Natural killer cell (primary cell): Measurements from ENCODE around the gene KRT34. TPM values are rescaled to one million over a fixed set of nuclear protein-coding genes. Genes with fewer than 3 reads are reported as not detected.

Experiments
- ATAC-seq, 3 donors: fragments of 150-1000 bp in 2 of 3; fragments of 200-7000 bp in 1 of 3; cut with Tn5 transposase; 1 replicate in 1 of 3; 2 replicates in 2 of 3; pipeline ENCODE4 v1.10.0; 2021; ENCODE audit warnings: mild to moderate bottlenecking in 2 of 3, moderate library complexity in 2 of 3
- DNase-seq, 2 donors: peaks; one replicate each; pipeline versions ENCODE4 v3.0.0 to v3.0.0-alpha.2; 2013 to 2021; ENCODE audit warnings: mixed read lengths in 1 of 2
- H3K27ac ChIP-seq: one replicate; pipeline ENCODE4 v1.5.1; 2013; ENCODE audit warnings: mild to moderate bottlenecking, low read length
- H3K27me3 ChIP-seq: one replicate; pipeline ENCODE4 v1.6.1; 2013; ENCODE audit warnings: low read length; ENCODE audit not compliant: control insufficient read depth, insufficient read depth
- H3K36me3 ChIP-seq: one replicate; pipeline ENCODE4 v1.6.1; 2013; ENCODE audit warnings: low read length; ENCODE audit not compliant: control insufficient read depth, insufficient read depth
- H3K4me1 ChIP-seq: one replicate; pipeline ENCODE4 v1.6.1; 2013; ENCODE audit warnings: low read length; ENCODE audit not compliant: control insufficient read depth, insufficient read depth
- H3K4me3 ChIP-seq: one replicate; pipeline ENCODE4 v1.5.1; 2013; ENCODE audit warnings: low read length
- H3K9me3 ChIP-seq: one replicate; pipeline ENCODE4 v1.6.1; 2013; ENCODE audit warnings: low read length; ENCODE audit not compliant: control insufficient read depth, insufficient read depth
- H3K27ac Mint-ChIP-seq, 2 donors: one replicate each; pipeline ENCODE4 v1.8.0; 2022; ENCODE audit warnings: mild to moderate bottlenecking in 2 of 2, mixed read lengths in 2 of 2, moderate library complexity in 1 of 2
- H3K27me3 Mint-ChIP-seq, 2 donors: one replicate each; pipeline ENCODE4 v1.8.0; 2022; ENCODE audit warnings: low read depth in 2 of 2, mixed read lengths in 2 of 2
- H3K36me3 Mint-ChIP-seq: one replicate; pipeline ENCODE4 v1.8.0; 2022; ENCODE audit warnings: mixed read lengths
- H3K4me1 Mint-ChIP-seq, 2 donors: one replicate each; pipeline ENCODE4 v1.8.0; 2022; ENCODE audit warnings: mixed read lengths in 2 of 2
- H3K4me3 Mint-ChIP-seq: one replicate; pipeline ENCODE4 v1.8.0; 2022; ENCODE audit warnings: mild to moderate bottlenecking, moderate library complexity, mixed read lengths
- H3K9me3 Mint-ChIP-seq, 2 donors: one replicate each; pipeline ENCODE4 v1.8.0; 2022; ENCODE audit warnings: mixed read lengths in 2 of 2
- CTCF ChIP-seq: fragments of 200-600 bp; IDR thresholded peaks from one replicate; pipeline ENCODE4 v1.8.0; 2022; ENCODE audit warnings: antibody characterized with exemption
- whole genome bisulfite sequencing: methylation state at CpG from one replicate; pipeline ENCODE4 v1.1.7; 2013; ENCODE audit warnings: missing lambda C conversion rate; ENCODE audit not compliant: insufficient coverage; 5-methylcytosine and 5-hydroxymethylcytosine counted together
- intact Hi-C: fragments of 100-400 bp; cut with micrococcal nuclease; formaldehyde crosslinking; loops from one replicate; pipeline ENCODE4 v1.14.2; 2022
- total RNA-seq, 4 donors: library from RNA; stranded (reverse); fragments of 120-200 nt in 1 of 4; gene quantifications; one replicate each; pipeline versions ENCODE4 v1.2.3 to v1.2.4, GENCODE V29; 2013 to 2022

Gene KRT34
- total RNA-seq, 3 donors from 2014 or later (not counting 1 experiment from before 2014, with no cell fraction given): not detected

DNA sequence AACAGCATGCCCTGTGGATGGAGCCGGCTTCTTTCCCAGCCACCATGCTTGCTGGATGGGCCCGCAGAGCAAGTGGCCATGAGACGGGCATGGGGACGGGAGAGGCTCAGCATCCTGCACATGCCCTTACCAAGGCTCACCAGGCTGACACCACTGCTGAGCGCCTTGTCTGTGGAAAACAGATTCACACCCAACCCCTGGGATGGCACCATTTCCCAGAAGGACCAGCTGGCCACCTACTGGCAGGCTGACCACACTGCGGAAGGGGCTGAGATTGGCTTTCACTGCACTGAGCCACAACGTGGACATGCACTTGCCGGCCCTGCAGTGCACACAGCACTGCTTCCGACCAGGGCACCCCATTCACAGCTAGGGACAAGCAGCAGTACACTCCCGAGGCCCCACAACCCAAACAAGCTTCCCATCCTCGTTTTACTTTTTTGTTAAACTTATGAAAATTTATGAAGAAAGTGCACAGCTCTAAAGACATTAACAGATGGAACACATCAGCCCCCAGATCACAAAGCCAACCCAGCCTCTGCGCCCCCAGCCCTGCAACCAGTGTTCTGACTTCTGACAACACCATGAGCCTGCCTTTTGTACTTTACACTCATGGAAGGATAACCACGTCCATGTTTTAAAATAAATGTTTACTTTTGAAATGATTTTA is 52.7 kb downstream of the KRT34 start:
- WGBS: 74% methylated on average over 11 of the region's 13 CpGs
- Mint-ChIP-seq H3K27me3 (peaks cover 0 to 6% of the 10 kb centered on the region in 2 donors), H3K4me1 (peaks cover 9 to 10% of the 10 kb centered on the region in 2 donors), H3K27ac (no peak overlapping the region), H3K9me3 (no peaks in the 10 kb centered on the region), H3K4me3 (no peak overlapping the region), H3K36me3 (no peaks in the 10 kb centered on the region)
- H3K4me1 ChIP-seq: peaks cover 37% of the 10 kb centered on the region
- ATAC-seq (peak in 1 of 3 donors; percentile 55), DNase-seq (peak in 1 of 2 donors; percentile 47)
- no peak overlapping the region for H3K4me3 ChIP-seq
- H3K36me3 ChIP-seq: no peaks in the 10 kb centered on the region
- TF ChIP-seq CTCF: peak; percentile 17
- H3K27ac ChIP-seq: no peak overlapping the region
- no peaks in the 10 kb centered on the region for H3K27me3 ChIP-seq
- H3K9me3 ChIP-seq: no peaks in the 10 kb centered on the region
- intact Hi-C loops: loop anchor here (10.0 kb wide), 2 partner anchors 425 to 525 kb away; no protein-coding TSS in a partner anchor

DNA sequence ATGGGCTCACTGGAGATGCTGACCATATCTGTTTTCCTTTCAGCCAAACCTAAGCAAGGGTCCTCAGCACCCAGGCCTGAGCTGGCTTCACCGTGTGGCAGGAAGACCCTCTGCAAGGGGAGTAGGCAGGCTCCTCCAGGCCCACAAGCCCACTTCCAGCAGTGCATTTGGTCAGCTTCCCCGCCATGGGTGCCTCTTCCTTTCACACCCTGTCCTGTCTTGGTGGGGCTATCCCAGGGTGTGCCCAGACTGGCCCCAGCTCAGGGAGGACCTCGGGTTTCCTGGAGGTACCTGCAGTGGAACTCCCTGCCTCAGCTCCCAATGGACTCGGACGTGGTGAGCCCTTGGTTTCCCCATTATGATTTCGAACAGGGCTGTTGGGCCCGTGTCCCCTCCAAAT is 53.9 kb downstream of the KRT34 start:
- H3K4me3 Mint-ChIP-seq: no peak overlapping the region
- Histone ChIP-seq H3K27me3 (no peaks in the 10 kb centered on the region), H3K4me1 (peaks cover 28% of the 10 kb centered on the region), H3K4me3 (no peak overlapping the region), H3K27ac (no peak overlapping the region), H3K36me3 (no peaks in the 10 kb centered on the region), H3K9me3 (no peaks in the 10 kb centered on the region)
- peaks cover 0 to 2% of the 10 kb centered on the region in 2 donors for H3K4me1 Mint-ChIP-seq
- H3K36me3 Mint-ChIP-seq: no peaks in the 10 kb centered on the region
- no peaks in the 10 kb centered on the region for H3K9me3 Mint-ChIP-seq
- WGBS: 75% methylated on average over 7 of the region's 7 CpGs
- no peak overlapping the region for H3K27ac Mint-ChIP-seq
- intact Hi-C loops: loop anchor here (10.0 kb wide), 2 partner anchors 423 to 523 kb away; no protein-coding TSS in a partner anchor
- H3K27me3 Mint-ChIP-seq: peaks cover 0 to 3% of the 10 kb centered on the region in 2 donors
- ATAC-seq (no peak), DNase-seq (no peak)
- no peak for TF ChIP-seq CTCF

Other genes starting within 250 kb of the KRT34 start
- gene KRTAP4-6, start 241.8 kb downstream of the KRT34 start, total RNA-seq: not detected
- not detected for gene KRTAP4-5, start 232.5 kb downstream of the KRT34 start, total RNA-seq
- not detected for gene KRTAP4-4, start 221.6 kb downstream of the KRT34 start, total RNA-seq
- gene KRTAP4-3, start 214.1 kb downstream of the KRT34 start, total RNA-seq: not detected
- not detected for gene KRTAP4-2, start 204.1 kb downstream of the KRT34 start, total RNA-seq
- gene KRTAP4-1, start 197.4 kb downstream of the KRT34 start, total RNA-seq: not detected
- not detected for gene KRTAP9-1, start 192.4 kb downstream of the KRT34 start, total RNA-seq
- gene KRTAP9-2, start 155.7 kb downstream of the KRT34 start, total RNA-seq: not detected
- not detected for gene KRTAP9-3, start 149.9 kb downstream of the KRT34 start, total RNA-seq
- gene KRTAP9-8, start 144.3 kb downstream of the KRT34 start, total RNA-seq: not detected
- not detected for gene KRTAP9-4, start 132.6 kb downstream of the KRT34 start, total RNA-seq
- gene KRTAP9-9, start 126.9 kb downstream of the KRT34 start, total RNA-seq: not detected
- gene KRTAP9-6, start 116.9 kb downstream of the KRT34 start, total RNA-seq: not detected
- gene KRTAP9-7, start 106.6 kb downstream of the KRT34 start, total RNA-seq: not detected
- gene KRTAP29-1, start 79.5 kb downstream of the KRT34 start, total RNA-seq: not detected
- gene KRTAP16-1, start 73.0 kb downstream of the KRT34 start, total RNA-seq: under 1 TPM; 0.16 to 0.23 (median 0.23) TPM
- gene KRTAP17-1, start 66.6 kb downstream of the KRT34 start, total RNA-seq: not detected
- not detected for gene KRT33A, start 31.5 kb downstream of the KRT34 start, total RNA-seq
- not detected for gene KRT33B, start 12.5 kb downstream of the KRT34 start, total RNA-seq
- not detected for gene KRT31, start 15.3 kb upstream of the KRT34 start, total RNA-seq
- gene KRT37, start 42.3 kb upstream of the KRT34 start, total RNA-seq: not detected
- gene KRT38, start 58.7 kb upstream of the KRT34 start, total RNA-seq: not detected
- not detected for gene KRT32, start 85.1 kb upstream of the KRT34 start, total RNA-seq
- not detected for gene KRT35, start 98.8 kb upstream of the KRT34 start, total RNA-seq
- not detected for gene KRT36, start 107.6 kb upstream of the KRT34 start, total RNA-seq
- gene KRT13, start 123.3 kb upstream of the KRT34 start, total RNA-seq: not detected
- gene KRT15, start 136.6 kb upstream of the KRT34 start, total RNA-seq: not detected
- gene KRT19, start 146.0 kb upstream of the KRT34 start, total RNA-seq: not detected
- not detected for gene KRT9, start 189.8 kb upstream of the KRT34 start, total RNA-seq
- gene KRT14, start 204.6 kb upstream of the KRT34 start, total RNA-seq: not detected
- not detected for gene KRT16, start 230.5 kb upstream of the KRT34 start, total RNA-seq
- gene KRT17, start 242.3 kb upstream of the KRT34 start, total RNA-seq: not detected